ENCODE results near the gene GAS7.

The GAS7 gene

DNA sequence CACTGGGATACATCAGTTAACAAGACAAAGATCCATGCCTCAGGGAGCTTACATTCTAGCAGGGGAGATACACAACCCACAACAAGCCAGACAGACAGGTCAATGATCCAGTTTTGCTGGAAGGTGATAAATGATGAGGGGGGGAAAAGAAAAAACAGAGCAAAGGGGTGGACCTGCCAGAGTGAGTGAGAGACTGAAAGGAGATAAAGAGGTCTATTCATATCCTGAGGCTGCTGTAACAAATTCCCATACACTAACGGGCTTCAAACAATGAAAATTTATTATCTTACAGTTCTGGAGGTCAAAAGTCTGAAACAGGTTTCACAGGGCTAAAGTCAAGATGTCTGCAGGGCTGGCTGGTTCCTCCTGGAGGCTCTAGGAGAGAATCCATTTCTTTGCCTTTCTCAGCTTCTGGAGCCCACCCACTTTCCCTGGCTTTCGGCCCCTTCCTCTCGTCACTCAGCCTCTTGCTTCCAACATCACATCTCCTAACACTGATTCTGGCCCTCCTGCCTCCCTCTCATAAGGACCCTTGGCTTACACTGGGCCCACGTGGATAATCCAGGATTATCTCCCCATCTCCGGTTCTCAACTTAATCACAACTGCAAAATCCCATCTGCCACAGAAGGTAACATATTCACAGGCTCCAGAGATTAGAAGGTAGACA lies 81.5 kb downstream of the GAS7 start:
- no peak for TF ChIP-seq CTCF (IDR thresholded peaks at IDR 0.05; ENCODE audit: extremely low read depth, missing control alignments)
- DNase-seq (ENCODE audit: low spot score): no peak

DNA sequence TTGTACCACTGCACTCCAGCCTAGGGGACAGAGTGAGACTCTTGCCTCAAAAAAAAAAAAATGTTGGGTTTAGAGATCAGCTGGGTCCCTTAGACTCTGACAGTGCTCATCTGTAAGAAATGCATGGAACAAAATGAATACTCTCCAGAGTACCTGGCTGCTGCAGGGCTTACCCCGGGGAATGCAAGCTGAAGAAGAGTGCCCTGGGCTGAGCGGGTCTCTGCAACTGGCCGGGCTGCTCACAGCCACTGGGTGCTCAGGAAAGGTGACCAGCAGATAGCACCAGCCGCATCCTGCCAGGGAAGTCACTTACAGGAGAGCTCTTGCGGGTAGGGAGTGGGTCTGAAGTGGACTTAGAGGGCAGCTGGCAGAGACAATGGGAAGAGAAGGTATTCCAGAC lies 82.1 kb downstream of the GAS7 start:
- DNase-seq (ENCODE audit: low spot score): no peak
- TF ChIP-seq CTCF (IDR thresholded peaks at IDR 0.05; ENCODE audit: extremely low read depth, missing control alignments): no peak

DNA sequence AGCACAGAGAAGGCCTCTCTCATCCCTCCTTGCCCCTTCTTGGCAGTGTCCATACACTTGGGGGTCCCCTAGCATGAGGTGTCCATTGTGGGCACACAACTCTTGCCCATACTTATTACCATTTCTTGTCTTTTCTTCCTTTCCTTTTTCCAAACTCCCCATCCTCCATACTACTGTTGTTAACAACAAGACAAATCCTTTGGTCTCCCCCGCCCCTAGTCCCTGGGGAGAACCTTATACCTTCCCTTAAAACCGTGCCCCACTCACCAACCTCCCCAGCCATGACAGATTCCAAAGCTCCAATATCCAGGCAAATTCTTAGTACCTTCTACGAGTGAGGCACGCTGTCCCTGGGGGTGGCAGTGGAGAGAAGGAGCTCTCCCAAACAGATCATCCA lies 82.9 kb downstream of the GAS7 start:
- TF ChIP-seq CTCF (IDR thresholded peaks at IDR 0.05; ENCODE audit: extremely low read depth, missing control alignments): no peak
- DNase-seq (ENCODE audit: low spot score): no peak

DNA sequence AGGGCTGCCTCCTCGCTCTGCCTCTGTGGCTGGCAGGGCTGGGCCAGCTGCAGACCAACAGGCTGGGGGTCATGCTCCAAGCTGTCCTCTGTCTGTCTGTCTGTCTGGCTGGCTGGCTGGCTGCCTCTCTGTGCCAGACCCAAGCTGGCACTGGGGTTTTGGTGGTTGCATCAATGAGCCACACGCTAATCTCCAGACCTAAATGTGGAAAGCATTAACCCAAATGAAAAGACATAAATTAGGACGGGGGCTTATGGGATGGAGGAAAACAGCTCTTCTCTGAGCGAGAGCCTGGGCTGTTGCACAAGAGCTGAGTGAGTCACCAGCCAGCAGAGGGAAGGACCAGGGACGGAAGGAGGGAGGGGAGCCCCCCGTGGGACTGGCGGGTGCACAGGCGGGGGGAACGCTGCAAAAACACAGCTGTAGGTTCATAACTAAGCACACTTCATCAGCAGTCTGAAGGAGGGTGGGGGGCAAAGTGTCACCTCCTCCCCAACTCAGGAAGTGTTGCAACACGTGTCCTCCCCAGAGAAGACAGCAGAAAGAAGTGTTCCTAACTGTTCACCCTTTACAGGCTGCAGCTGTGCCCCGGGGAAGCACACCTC lies 83.4 kb downstream of the GAS7 start:
- TF ChIP-seq CTCF (IDR thresholded peaks at IDR 0.05; ENCODE audit: extremely low read depth, missing control alignments): no peak
- DNase-seq (ENCODE audit: low spot score): peak; percentile 61

DNA sequence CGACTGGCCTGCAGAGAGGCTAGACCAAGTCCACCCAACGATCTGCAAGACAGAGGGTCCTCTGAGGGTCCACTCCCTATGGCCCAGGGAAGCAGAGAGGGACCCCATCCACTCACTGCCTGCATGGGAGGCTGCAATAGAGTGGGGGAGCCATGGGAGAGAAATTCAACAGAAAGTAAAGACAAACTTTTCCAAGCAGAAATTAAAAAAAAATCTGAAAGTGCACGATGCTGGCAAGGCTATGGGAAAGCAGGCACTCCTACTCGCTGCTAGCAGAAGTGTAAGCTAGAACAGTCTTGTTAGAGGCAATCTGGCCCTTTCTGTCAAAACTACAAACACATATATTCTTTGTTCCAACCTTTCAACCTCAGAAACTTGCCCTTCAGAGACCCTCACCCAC lies 85.4 kb downstream of the GAS7 start:
- TF ChIP-seq CTCF (IDR thresholded peaks at IDR 0.05; ENCODE audit: extremely low read depth, missing control alignments): no peak
- DNase-seq (ENCODE audit: low spot score): no peak

- DNase-seq (ENCODE audit: low spot score): no peak
- no peak for TF ChIP-seq CTCF (IDR thresholded peaks at IDR 0.05; ENCODE audit: extremely low read depth, missing control alignments)
Measured at GRCh38 chr17:10111907-10112452, 86.4 kb downstream of the GAS7 start.

DNA sequence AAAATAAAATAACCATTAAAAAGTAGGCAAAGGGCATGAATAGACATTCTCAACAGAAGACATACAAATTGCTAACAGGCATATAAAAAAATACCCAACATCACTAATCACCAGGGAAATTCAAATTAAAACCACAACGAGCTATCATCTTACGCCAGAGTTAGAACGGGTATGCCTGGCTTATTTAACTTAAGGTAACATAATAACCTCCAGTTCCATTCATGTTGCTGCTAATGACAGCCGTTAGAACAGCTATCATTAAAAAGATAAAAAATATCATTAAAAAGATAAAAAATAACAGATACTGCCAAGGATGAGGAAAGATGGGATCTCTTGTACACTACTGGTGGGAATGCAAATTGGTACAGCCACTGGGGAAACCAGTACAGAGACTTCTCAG lies 89.3 kb downstream of the GAS7 start:
- no peak for TF ChIP-seq CTCF (IDR thresholded peaks at IDR 0.05; ENCODE audit: extremely low read depth, missing control alignments)
- DNase-seq (ENCODE audit: low spot score): no peak

Data from GM20000 (cell line).